ENCODE results near the gene SCN2B. TPM values are rescaled to one million over a fixed set of nuclear protein-coding genes. Genes with fewer than 3 reads are reported as not detected.

The SCN2B gene
- total and polyA plus RNA-seq, 2 of the 13 experiments (the other 11 are each of a cell fraction or from before 2014, with no cell fraction given), result 0.01 to 0.02 TPM

DNA sequence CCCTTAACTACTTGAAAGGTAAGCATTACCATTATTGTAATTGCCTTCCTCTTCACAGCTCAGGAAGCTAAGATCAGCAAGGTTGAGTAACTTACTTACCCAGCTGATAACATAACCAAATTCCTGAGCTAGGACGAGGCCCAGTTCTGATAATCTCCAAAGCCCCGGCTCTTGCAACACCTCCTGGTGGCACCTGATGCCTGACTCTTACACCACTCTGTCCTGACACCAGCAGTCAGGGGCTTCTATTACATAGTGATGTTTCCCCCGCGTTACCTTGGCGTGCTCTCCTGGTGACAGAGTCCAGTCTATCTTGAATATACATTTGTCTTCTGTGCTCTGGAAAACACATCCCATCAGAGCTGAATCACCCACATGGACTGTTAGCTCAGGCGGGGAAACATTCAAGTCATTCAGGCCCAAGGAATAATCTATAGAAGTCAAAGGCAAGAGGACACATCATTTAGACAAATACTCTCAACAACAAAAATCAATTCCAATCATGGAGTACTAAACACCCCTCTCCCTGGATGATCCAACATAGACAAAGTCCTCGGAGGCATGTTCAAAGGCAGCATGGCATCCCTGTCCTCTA is 35.8 kb upstream of the SCN2B start (continued):
- TF ChIP-seq HNRNPLL (IDR thresholded peaks at IDR 0.05; ENCODE audit: low read depth, low read length, poor library complexity, severe bottlenecking) (no peak), SOX13 (IDR thresholded peaks at IDR 0.05) (peak; percentile 77; the same call in 1 of the 2 replicates), SOX13 (CRISPR knock-in tag; conservative IDR thresholded peaks at IDR 0.05 in 1 of 2, IDR thresholded peaks at IDR 0.05 in 1 of 2) (peak in 1 of 2 experiments; percentile 85; a peak in 2 of 4 replicates), TRAFD1 (CRISPR knock-in tag; IDR thresholded peaks at IDR 0.05; ENCODE audit: borderline replicate concordance) (no peak), XRCC5 (optimal IDR thresholded peaks at IDR 0.05; ENCODE audit: low read length) (peak; percentile 55), SP5 (CRISPR knock-in tag; IDR thresholded peaks at IDR 0.05; ENCODE audit: borderline replicate concordance, low read depth) (no peak), MEF2D (CRISPR knock-in tag; IDR thresholded peaks at IDR 0.05) (0 out of 2 replicates have a peak, but pooled peaks have one; percentile 30), SATB2 (CRISPR knock-in tag; IDR thresholded peaks at IDR 0.05) (no peak), HIVEP1 (CRISPR knock-in tag; IDR thresholded peaks at IDR 0.05) (peak; percentile 48; the same call in 1 of the 2 replicates), ATF5 (CRISPR knock-in tag; IDR thresholded peaks at IDR 0.05; ENCODE audit: low read depth) (peak; percentile 38; the same call in 1 of the 2 replicates), ZNF841 (CRISPR knock-in tag; IDR thresholded peaks at IDR 0.05; ENCODE audit: borderline replicate concordance) (peak; percentile 55; the same call in 1 of the 2 replicates), MLLT10 (CRISPR knock-in tag; IDR thresholded peaks at IDR 0.05) (no peak)
- TF ChIP-seq, protein P1, sequence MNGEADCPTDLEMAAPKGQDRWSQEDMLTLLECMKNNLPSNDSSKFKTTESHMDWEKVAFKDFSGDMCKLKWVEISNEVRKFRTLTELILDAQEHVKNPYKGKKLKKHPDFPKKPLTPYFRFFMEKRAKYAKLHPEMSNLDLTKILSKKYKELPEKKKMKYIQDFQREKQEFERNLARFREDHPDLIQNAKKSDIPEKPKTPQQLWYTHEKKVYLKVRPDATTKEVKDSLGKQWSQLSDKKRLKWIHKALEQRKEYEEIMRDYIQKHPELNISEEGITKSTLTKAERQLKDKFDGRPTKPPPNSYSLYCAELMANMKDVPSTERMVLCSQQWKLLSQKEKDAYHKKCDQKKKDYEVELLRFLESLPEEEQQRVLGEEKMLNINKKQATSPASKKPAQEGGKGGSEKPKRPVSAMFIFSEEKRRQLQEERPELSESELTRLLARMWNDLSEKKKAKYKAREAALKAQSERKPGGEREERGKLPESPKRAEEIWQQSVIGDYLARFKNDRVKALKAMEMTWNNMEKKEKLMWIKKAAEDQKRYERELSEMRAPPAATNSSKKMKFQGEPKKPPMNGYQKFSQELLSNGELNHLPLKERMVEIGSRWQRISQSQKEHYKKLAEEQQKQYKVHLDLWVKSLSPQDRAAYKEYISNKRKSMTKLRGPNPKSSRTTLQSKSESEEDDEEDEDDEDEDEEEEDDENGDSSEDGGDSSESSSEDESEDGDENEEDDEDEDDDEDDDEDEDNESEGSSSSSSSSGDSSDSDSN (CRISPR knock-in tag; IDR thresholded peaks at IDR 0.05), result 0 out of 2 replicates have a peak, but pooled peaks have one; percentile 12
- TF ChIP-seq, protein P2, sequence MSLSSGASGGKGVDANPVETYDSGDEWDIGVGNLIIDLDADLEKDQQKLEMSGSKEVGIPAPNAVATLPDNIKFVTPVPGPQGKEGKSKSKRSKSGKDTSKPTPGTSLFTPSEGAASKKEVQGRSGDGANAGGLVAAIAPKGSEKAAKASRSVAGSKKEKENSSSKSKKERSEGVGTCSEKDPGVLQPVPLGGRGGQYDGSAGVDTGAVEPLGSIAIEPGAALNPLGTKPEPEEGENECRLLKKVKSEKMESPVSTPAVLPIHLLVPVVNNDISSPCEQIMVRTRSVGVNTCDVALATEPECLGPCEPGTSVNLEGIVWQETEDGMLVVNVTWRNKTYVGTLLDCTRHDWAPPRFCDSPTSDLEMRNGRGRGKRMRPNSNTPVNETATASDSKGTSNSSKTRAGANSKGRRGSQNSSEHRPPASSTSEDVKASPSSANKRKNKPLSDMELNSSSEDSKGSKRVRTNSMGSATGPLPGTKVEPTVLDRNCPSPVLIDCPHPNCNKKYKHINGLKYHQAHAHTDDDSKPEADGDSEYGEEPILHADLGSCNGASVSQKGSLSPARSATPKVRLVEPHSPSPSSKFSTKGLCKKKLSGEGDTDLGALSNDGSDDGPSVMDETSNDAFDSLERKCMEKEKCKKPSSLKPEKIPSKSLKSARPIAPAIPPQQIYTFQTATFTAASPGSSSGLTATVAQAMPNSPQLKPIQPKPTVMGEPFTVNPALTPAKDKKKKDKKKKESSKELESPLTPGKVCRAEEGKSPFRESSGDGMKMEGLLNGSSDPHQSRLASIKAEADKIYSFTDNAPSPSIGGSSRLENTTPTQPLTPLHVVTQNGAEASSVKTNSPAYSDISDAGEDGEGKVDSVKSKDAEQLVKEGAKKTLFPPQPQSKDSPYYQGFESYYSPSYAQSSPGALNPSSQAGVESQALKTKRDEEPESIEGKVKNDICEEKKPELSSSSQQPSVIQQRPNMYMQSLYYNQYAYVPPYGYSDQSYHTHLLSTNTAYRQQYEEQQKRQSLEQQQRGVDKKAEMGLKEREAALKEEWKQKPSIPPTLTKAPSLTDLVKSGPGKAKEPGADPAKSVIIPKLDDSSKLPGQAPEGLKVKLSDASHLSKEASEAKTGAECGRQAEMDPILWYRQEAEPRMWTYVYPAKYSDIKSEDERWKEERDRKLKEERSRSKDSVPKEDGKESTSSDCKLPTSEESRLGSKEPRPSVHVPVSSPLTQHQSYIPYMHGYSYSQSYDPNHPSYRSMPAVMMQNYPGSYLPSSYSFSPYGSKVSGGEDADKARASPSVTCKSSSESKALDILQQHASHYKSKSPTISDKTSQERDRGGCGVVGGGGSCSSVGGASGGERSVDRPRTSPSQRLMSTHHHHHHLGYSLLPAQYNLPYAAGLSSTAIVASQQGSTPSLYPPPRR (CRISPR knock-in tag; IDR thresholded peaks at IDR 0.05; ENCODE audit: borderline replicate concordance), result peak; percentile 94
- TF ChIP-seq, protein P3, sequence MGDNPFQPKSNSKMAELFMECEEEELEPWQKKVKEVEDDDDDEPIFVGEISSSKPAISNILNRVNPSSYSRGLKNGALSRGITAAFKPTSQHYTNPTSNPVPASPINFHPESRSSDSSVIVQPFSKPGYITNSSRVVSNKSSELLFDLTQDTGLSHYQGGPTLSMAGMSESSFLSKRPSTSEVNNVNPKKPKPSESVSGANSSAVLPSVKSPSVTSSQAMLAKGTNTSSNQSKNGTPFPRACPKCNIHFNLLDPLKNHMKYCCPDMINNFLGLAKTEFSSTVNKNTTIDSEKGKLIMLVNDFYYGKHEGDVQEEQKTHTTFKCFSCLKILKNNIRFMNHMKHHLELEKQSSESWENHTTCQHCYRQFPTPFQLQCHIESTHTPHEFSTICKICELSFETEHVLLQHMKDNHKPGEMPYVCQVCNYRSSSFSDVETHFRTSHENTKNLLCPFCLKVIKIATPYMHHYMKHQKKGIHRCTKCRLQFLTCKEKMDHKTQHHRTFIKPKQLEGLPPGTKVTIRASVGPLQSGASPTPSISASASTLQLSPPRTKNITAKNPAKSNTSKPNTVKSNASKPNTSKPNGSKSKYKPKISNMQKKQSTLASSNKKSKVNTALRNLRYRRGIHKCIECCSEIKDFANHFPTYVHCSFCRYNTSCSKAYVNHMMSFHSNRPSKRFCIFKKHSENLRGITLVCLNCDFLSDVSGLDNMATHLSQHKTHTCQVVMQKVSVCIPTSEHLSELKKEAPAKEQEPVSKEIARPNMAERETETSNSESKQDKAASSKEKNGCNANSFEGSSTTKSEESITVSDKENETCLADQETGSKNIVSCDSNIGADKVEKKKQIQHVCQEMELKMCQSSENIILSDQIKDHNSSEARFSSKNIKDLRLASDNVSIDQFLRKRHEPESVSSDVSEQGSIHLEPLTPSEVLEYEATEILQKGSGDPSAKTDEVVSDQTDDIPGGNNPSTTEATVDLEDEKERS (CRISPR knock-in tag; IDR thresholded peaks at IDR 0.05), result peak; percentile 59; the same call in 1 of the 2 replicates
